Type B pancreatic cell (in vitro differentiated cells): ENCODE measurements around the gene APC. TPM values are rescaled to one million over a fixed set of nuclear protein-coding genes. Genes with fewer than 3 reads are reported as not detected.

Experiments used
- DNase-seq: peaks from one replicate; pipeline ENCODE4 v3.0.0; 2021; ENCODE audit warnings: mixed read lengths; ENCODE audit not compliant: unreplicated experiment; ENCODE audit errors: extremely low spot score
- H3K27ac Mint-ChIP-seq: 2 replicates; pipeline ENCODE4 v1.8.0; 2021; ENCODE audit warnings: mild to moderate bottlenecking, mixed read lengths
- H3K27me3 Mint-ChIP-seq: 2 replicates; pipeline ENCODE4 v1.8.0; 2021; ENCODE audit warnings: mixed read lengths
- H3K36me3 Mint-ChIP-seq: 2 replicates; pipeline ENCODE4 v1.8.0; 2021; ENCODE audit warnings: mixed read lengths
- H3K4me1 Mint-ChIP-seq: one replicate; pipeline ENCODE4 v1.8.0; 2021; ENCODE audit warnings: mixed read lengths; ENCODE audit not compliant: unreplicated experiment
- H3K4me3 Mint-ChIP-seq: 2 replicates; pipeline ENCODE4 v1.8.0; 2021; ENCODE audit warnings: mild to moderate bottlenecking, mixed read lengths
- H3K9me3 Mint-ChIP-seq: 2 replicates; pipeline ENCODE4 v1.8.0; 2021; ENCODE audit warnings: mixed read lengths
- CTCF ChIP-seq: fragments of 200-600 bp; sonication (generic); conservative IDR thresholded peaks from 2 replicates; pipeline ENCODE4 v1.5.0; 2021; ENCODE audit warnings: antibody characterized with exemption, mild to moderate bottlenecking
- total RNA-seq: library from RNA; stranded (reverse); gene quantifications from 2 replicates; pipeline ENCODE4 v1.2.1, GENCODE V29; 2021; ENCODE audit warnings: low replicate concordance

The APC gene
- total RNA-seq, 1 donor from 2014 or later = 47.7 TPM

- Mint-ChIP-seq H3K27ac (no peak overlapping the region), H3K36me3 (no peaks in the 10 kb centered on the region), H3K27me3 (no peaks in the 10 kb centered on the region), H3K9me3 (no peaks in the 10 kb centered on the region), H3K4me1 (peaks cover 27% of the 10 kb centered on the region), H3K4me3 (no peak overlapping the region)
- no peak for DNase-seq
- no peak for TF ChIP-seq CTCF
Measured at GRCh38 chr5:112692472-112692871, 45.2 kb upstream of the APC start.

DNA sequence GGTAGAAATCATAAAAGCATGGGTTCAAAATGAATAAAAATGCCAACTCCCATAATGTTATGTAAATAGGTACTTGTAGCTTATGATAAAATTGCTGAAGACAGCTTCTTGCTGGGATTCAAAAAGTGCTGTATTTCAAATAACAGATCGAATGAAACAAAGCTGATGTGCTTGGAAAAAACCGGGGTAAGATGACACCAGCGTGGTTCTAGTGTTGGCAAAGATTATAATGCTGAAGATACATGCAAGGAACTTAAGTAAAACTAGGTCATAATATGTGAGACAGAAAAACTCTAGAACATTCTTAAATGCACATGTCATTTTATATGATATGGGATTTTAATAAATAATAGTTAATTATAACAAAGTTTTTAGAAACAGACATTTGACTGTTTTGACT lies 44.4 kb upstream of the APC start:
- Mint-ChIP-seq H3K36me3 (no peaks in the 10 kb centered on the region), H3K9me3 (no peaks in the 10 kb centered on the region), H3K27me3 (no peaks in the 10 kb centered on the region), H3K27ac (no peak overlapping the region), H3K4me1 (peaks cover 25% of the 10 kb centered on the region), H3K4me3 (no peak overlapping the region)
- DNase-seq = no peak
- no peak for TF ChIP-seq CTCF

DNA sequence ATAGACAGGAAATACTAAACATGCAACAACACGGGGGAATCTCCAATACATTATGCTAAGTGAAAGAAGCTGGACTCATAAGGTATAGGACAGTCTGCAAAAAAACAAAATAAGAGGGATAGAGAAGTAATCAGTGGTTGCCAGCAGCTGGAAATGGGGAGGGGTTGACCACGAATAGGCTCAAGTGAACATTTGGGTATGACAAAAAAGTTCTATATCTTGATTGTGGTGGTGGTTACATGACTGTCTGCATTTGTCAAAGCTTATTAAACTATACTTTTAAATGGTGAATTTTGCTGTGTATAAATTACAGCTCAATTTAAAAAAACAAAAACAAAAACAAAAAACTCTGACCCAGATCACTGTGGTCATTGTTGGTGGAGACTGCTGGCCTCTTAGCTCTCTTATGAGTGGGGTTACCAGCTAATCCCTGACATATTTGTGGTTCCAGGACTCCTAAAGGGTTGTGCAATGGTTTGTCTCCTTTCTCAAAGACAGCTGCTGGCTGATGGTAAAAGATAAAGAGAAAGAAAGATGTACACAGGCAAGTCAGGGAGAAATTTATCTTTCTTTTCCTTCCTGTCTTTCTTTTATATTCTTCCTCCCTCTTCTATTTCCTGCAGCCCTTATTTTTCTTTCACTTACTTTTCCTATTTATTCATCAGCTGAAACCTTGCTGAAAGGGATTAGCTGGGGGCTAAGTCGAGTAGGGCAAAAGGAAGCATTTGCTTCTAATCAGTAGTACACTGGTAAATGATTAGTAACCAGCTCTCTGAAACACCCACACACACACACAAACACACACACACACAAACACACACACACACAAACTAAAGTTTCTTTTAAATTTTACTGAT lies 42.6 kb upstream of the APC start:
- Mint-ChIP-seq H3K4me1 (peaks cover 12% of the 10 kb centered on the region), H3K4me3 (no peak overlapping the region), H3K9me3 (no peaks in the 10 kb centered on the region), H3K27ac (no peak overlapping the region), H3K36me3 (no peaks in the 10 kb centered on the region), H3K27me3 (no peaks in the 10 kb centered on the region)
- no peak for DNase-seq
- TF ChIP-seq CTCF = no peak

DNA sequence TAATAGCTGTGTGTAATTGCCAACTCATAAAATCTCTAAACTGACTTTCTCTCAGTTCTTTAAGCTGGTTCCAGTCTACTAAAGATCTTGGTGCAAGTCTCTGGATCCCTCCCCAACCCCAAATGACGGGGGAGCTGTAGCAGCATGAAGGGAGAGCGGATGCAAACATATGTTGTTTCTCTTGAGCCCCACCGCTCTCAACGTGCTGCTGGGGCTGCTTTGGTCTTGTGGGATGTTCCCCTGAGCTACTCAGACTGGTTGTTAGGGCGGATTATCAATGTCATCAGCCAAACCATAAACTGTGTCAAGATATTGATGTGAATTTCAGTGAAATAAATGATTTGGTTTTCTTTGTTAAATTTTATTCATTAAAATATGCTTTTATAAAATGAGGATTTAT lies 40.9 kb upstream of the APC start:
- Mint-ChIP-seq H3K9me3 (no peaks in the 10 kb centered on the region), H3K27me3 (no peaks in the 10 kb centered on the region), H3K36me3 (no peaks in the 10 kb centered on the region), H3K4me3 (no peak overlapping the region), H3K4me1 (peaks cover 9% of the 10 kb centered on the region), H3K27ac (no peak overlapping the region)
- no peak for DNase-seq
- TF ChIP-seq CTCF = no peak

DNA sequence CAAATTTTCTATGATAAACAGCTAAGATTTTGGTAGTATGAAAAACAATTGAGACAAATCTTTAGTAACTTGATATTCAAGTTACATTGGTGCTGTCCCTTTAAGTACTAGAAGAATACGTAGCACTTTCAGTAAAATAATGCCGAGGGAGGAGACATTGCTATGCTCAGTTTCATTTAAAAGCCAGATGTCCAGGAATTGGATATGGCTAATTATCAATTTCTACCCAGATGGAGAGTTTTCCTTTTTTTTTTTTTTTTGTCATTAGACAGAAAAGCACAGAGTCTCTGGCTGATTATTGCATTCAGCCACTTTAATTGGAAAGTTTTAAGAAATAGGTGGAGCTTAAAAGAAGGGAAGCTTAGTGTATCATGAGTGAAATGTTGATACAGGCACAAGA lies 40.4 kb upstream of the APC start:
- no peak overlapping the region for H3K27ac Mint-ChIP-seq
- no peak overlapping the region for H3K4me3 Mint-ChIP-seq
- no peaks in the 10 kb centered on the region for H3K36me3 Mint-ChIP-seq
- no peaks in the 10 kb centered on the region for H3K9me3 Mint-ChIP-seq
- peaks cover 9% of the 10 kb centered on the region for H3K4me1 Mint-ChIP-seq
- no peak for DNase-seq
- TF ChIP-seq CTCF = no peak
- no peaks in the 10 kb centered on the region for H3K27me3 Mint-ChIP-seq
